Hepatocyte (in vitro differentiated cells): ENCODE data around the gene GALNT3.

ENCODE experiments used
- EZH2 ChIP-seq: fragments of 200-600 bp; sonication (generic); IDR thresholded peaks from 2 replicates; pipeline ENCODE4 v1.6.1; 2016; ENCODE audit warnings: antibody characterized with exemption, mild to moderate bottlenecking, borderline replicate concordance
- EZH2phosphoT487 ChIP-seq: fragments of 200-600 bp; sonication (generic); IDR thresholded peaks from one replicate; pipeline ENCODE4 v1.6.1; 2018; ENCODE audit warnings: antibody characterized with exemption, mild to moderate bottlenecking, low read depth, moderate library complexity; ENCODE audit not compliant: unreplicated experiment, severe bottlenecking
- TF ChIP-seq, protein P1 (sequence below): fragments of 200-600 bp; sonication (generic); IDR thresholded peaks from 2 replicates; pipeline ENCODE4 v1.5.1; 2016; ENCODE audit warnings: antibody characterized with exemption, mild to moderate bottlenecking; ENCODE audit not compliant: poor library complexity

DNA sequence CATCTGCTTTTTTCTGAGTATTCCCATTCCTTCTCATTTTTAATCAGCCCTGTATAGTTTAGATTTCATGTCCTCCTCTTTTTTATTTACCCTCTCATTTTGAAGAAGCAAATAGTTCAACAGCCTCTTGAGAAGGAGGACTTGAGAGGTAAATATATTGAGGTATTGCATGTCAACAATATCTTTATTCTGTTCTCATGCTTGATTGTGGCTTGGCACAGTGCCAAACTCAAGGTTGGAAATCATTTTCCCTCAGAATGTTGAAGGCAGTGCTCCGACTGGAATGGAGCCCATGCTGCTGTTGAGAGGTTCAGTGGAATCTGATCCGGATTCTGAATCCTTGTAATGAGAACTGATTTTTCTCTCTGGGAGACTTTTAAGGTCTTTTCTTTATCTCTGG is 31.0 kb upstream of the GALNT3 start:
- TF ChIP-seq, protein P1, sequence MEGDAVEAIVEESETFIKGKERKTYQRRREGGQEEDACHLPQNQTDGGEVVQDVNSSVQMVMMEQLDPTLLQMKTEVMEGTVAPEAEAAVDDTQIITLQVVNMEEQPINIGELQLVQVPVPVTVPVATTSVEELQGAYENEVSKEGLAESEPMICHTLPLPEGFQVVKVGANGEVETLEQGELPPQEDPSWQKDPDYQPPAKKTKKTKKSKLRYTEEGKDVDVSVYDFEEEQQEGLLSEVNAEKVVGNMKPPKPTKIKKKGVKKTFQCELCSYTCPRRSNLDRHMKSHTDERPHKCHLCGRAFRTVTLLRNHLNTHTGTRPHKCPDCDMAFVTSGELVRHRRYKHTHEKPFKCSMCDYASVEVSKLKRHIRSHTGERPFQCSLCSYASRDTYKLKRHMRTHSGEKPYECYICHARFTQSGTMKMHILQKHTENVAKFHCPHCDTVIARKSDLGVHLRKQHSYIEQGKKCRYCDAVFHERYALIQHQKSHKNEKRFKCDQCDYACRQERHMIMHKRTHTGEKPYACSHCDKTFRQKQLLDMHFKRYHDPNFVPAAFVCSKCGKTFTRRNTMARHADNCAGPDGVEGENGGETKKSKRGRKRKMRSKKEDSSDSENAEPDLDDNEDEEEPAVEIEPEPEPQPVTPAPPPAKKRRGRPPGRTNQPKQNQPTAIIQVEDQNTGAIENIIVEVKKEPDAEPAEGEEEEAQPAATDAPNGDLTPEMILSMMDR: no peak
- TF ChIP-seq EZH2phosphoT487 (no peak), EZH2 (no peak)
